HepG2 (cell line): ENCODE results near the gene AKR1C2. TPM values are rescaled to one million over a fixed set of nuclear protein-coding genes. Genes with fewer than 3 reads are reported as not detected.
"Not testable (repeated sequence)": the region's sequence is repeated elsewhere in the genome, so short reads cannot be mapped to it uniquely, and the experiment has no call there.

Source experiments
- ATAC-seq: fragments of 200-7000 bp; cut with Tn5 transposase; 3 replicates; pipeline ENCODE4 v1.9.1; 2020; ENCODE audit warnings: mild to moderate bottlenecking, moderate library complexity
- BruUV-seq: library from RNA; stranded (reverse); fragments of 400-500 nt; replicated peaks from 2 replicates; lab custom pipeline; 2021; lab: Mats Ljungman, UMichigan
- CTCF ChIA-PET: fragments of 300-600 bp; formaldehyde crosslinking; extraction: SDS; loops from one replicate; lab custom pipeline; 2021; ENCODE audit warnings: low total read pairs, inconsistent platforms, low intra/inter-chr PET ratio; lab: Yijun Ruan, JAX
- POLR2A ChIA-PET: fragments of 350-600 bp; sonication (Branson Sonifier 250); formaldehyde crosslinking; loops from one replicate; lab custom pipeline; 2020; ENCODE audit warnings: antibody characterized with exemption, inconsistent platforms; lab: Yijun Ruan, JAX
- DNase-seq: peaks from one replicate; pipeline ENCODE4 v3.0.0-alpha.2; 2015; ENCODE audit warnings: low spot score
- FAIRE-seq: peaks from 3 replicates; lab custom pipeline; 2011; peaks lifted over from hg19 to GRCh38; lab: Jason Lieb, UNC
- H2AFZ ChIP-seq: one replicate; pipeline ENCODE4 v1.6.1; 2011; ENCODE audit warnings: low read length, inconsistent platforms
- H3K27ac ChIP-seq: fragments of 300-600 bp; 3 replicates; pipeline ENCODE4 v1.8.0; 2011; ENCODE audit warnings: mixed run types, mild to moderate bottlenecking, mixed read lengths, low read length, inconsistent platforms; ENCODE audit not compliant: insufficient read depth; ENCODE audit errors: extremely low read length
- H3K27me3 ChIP-seq, 2 experiments: fragments of 200-600 bp in 1 of 2; 2 replicates in 1 of 2; 3 replicates in 1 of 2; pipeline versions ENCODE4 v1.6.0 to v1.8.0; 2011; ENCODE audit warnings: low read length in 2 of 2, mild to moderate bottlenecking in 2 of 2, moderate library complexity in 2 of 2, inconsistent platforms in 1 of 2; ENCODE audit not compliant: insufficient read depth in 2 of 2, control insufficient read depth in 1 of 2
- H3K36me3 ChIP-seq, 2 experiments: fragments of 200-600 bp in 1 of 2; replicated peaks in 1 of 2; 2 replicates in 1 of 2; 3 replicates in 1 of 2; pipeline versions ENCODE4 v1.5.1 to v1.8.0; 2011; ENCODE audit warnings: low read length in 2 of 2, inconsistent platforms in 1 of 2; ENCODE audit not compliant: insufficient read depth in 2 of 2, control insufficient read depth in 1 of 2
- H3K4me1 ChIP-seq: 2 replicates; pipeline ENCODE4 v1.5.1; 2012; ENCODE audit warnings: low read length, inconsistent platforms; ENCODE audit not compliant: insufficient read depth
- H3K4me2 ChIP-seq: 2 replicates; pipeline ENCODE4 v1.6.0; 2011; ENCODE audit warnings: low read depth, low read length, inconsistent platforms
- H3K4me3 ChIP-seq, 3 experiments: fragments of 200-600 bp in 1 of 3; sonication (generic), shearing (Covaris generic) in 1 of 3; replicated peaks in 1 of 3; 2 replicates each; pipeline ENCODE4 v1.5.1; 2011 to 2016; ENCODE audit warnings: low read length in 3 of 3, inconsistent platforms in 2 of 3, low read depth in 2 of 3, mild to moderate bottlenecking in 2 of 3, control low read depth in 1 of 3, mixed read lengths in 1 of 3; ENCODE audit not compliant: insufficient read depth in 1 of 3
- H3K79me2 ChIP-seq: one replicate; pipeline ENCODE4 v1.6.1; 2011; ENCODE audit warnings: low read length, inconsistent platforms; ENCODE audit not compliant: insufficient read depth
- H3K9ac ChIP-seq: 2 replicates; pipeline ENCODE4 v1.6.0; 2011; ENCODE audit warnings: mild to moderate bottlenecking, low read depth, low read length, inconsistent platforms; ENCODE audit not compliant: insufficient read depth
- H3K9me3 ChIP-seq: 2 replicates; pipeline ENCODE4 v1.5.1; 2012; ENCODE audit warnings: mild to moderate bottlenecking, low read length
- H4K20me1 ChIP-seq: 2 replicates; pipeline ENCODE4 v1.6.0; 2011; ENCODE audit warnings: inconsistent platforms, mild to moderate bottlenecking, low read length, moderate library complexity; ENCODE audit not compliant: insufficient read depth
- EP300 ChIP-seq, 3 experiments: sonication (generic) in 1 of 3; formaldehyde crosslinking in 1 of 3; IDR thresholded peaks; 2 replicates each; pipeline versions ENCODE4 v1.5.1 to v1.6.1; 2011 to 2020; ENCODE audit warnings: low read depth in 2 of 3, low read length in 2 of 3, borderline replicate concordance in 1 of 3, improper control_type of control experiment in 1 of 3, mild to moderate bottlenecking in 1 of 3, missing genetic modification reagents in 1 of 3, moderate library complexity in 1 of 3
- KDM6A ChIP-seq: IDR thresholded peaks from 2 replicates; pipeline ENCODE4 v1.6.1; 2016; ENCODE audit warnings: low read depth
- PRDM10 ChIP-seq: sonication (generic); formaldehyde crosslinking; IDR thresholded peaks from 2 replicates; pipeline ENCODE4 v1.4.0; 2020; ENCODE audit warnings: low read depth, missing genetic modification reagents
- TERF1 ChIP-seq: sonication (generic); formaldehyde crosslinking; IDR thresholded peaks from 2 replicates; pipeline ENCODE4 v1.8.0; 2022; ENCODE audit warnings: mild to moderate bottlenecking, missing genetic modification reagents, moderate library complexity
- ZBTB21 ChIP-seq: sonication (generic); formaldehyde crosslinking; IDR thresholded peaks from 2 replicates; pipeline ENCODE4 v1.4.0; 2020; ENCODE audit warnings: missing genetic modification reagents
- WGBS: methylation state at CpG from one replicate; pipeline ENCODE4 v1.1.6; 2017; ENCODE audit warnings: low lambda C conversion rate; 5-methylcytosine and 5-hydroxymethylcytosine counted together
- in situ Hi-C: cut with HindIII; loops from 2 replicates; pipeline ENCODE4 v1.10.0; 2017; ENCODE audit warnings: low pct_unique_long_range_greater_than_20kb; ENCODE audit not compliant: extremely low pct_ligation_motif_present
- intact Hi-C: fragments of 100-400 bp; cut with micrococcal nuclease; formaldehyde crosslinking; loops from one replicate; pipeline ENCODE4 v1.10.0; 2022; ENCODE audit not compliant: unreplicated experiment
- polyA plus RNA-seq, 8 experiments: library from polyadenylated mRNA; depleted of rRNA in 3 of 8; stranded (reverse) in 7 of 8; unstranded in 1 of 8; fragments of >200 nt; fragmentation: Illumina TruSeq in 4 of 8; extraction: Trizol in 4 of 8; gene quantifications; 2 replicates each; pipeline versions ENCODE4 v1.2.1 to v1.2.3, GENCODE V29; 2011 to 2016; ENCODE audit warnings: low read depth in 4 of 8, missing spikeins in 1 of 8, mixed read lengths in 1 of 8; ENCODE audit not compliant: insufficient read depth in 1 of 8
- total RNA-seq, 5 experiments: library from RNA; depleted of rRNA; stranded (reverse); fragments of >200 nt; fragmentation: Illumina TruSeq; extraction: Trizol; gene quantifications; 2 replicates each; pipeline ENCODE4 v1.2.3, GENCODE V29; 2016; ENCODE audit warnings: low read depth in 1 of 5

AKR1C2 gene
- total and polyA plus RNA-seq, 2 of the 13 experiments (the other 11 are each of a cell fraction or from before 2014, with no cell fraction given): 140 to 900 TPM

- no peak for TF ChIP-seq EP300 (IDR thresholded peaks at IDR 0.05; ENCODE audit: low read depth in 2 of 2, low read length in 2 of 2)
- TF ChIP-seq EP300 (CRISPR knock-in tag; IDR thresholded peaks at IDR 0.05; ENCODE audit: borderline replicate concordance): no peak
- TF ChIP-seq PRDM10 (CRISPR knock-in tag): no peak
- no peak for TF ChIP-seq TERF1
- no peak for TF ChIP-seq KDM6A (CRISPR knock-in tag)
- no peak for TF ChIP-seq ZBTB21 (CRISPR knock-in tag)
These were observed 11.3 kb upstream of the AKR1C2 start (continued) for GRCh38 chr10:5014936-5015335.

GRCh38 chr10:5014200-5014910 is 10.7 kb upstream of the AKR1C2 start:
- DNase-seq, POLR2A ChIA-PET, H3K79me2 ChIP-seq, FAIRE-seq, ATAC-seq, H3K27me3 ChIP-seq, H3K27ac ChIP-seq, BruUV-seq, H4K20me1 ChIP-seq, H3K4me3 ChIP-seq, H3K9me3 ChIP-seq, H3K4me2 ChIP-seq, H2AFZ ChIP-seq, H3K36me3 ChIP-seq, H3K9ac ChIP-seq, in situ Hi-C loops: not testable (repeated sequence)
- peaks cover 52% of the 10 kb centered on the region for H3K4me1 ChIP-seq
- intact Hi-C loops: loop anchor here (10.0 kb wide), 1 partner anchor 270 kb away; no protein-coding TSS in a partner anchor
- CTCF ChIA-PET: interaction anchor here (0.7 kb wide), 1 partner anchor 81 kb away, joined by 4 read pairs; the partner anchor contains the start of gene AKR1C3
- 94% methylated on average over 4 of the region's 4 CpGs for WGBS
